ENCODE results near the gene PDE4C.
A peak's percentile ranks its signal among the peaks of the same experiment; 100 is the strongest.

The PDE4C gene

GRCh38 chr19:18202397-18202777 lies 23.9 kb downstream of the PDE4C start:
- Mint-ChIP-seq H3K27ac (no peak overlapping the region), H3K4me3 (peak overlapping the region; percentile 42 to 96), H3K4me1 (peaks cover 40% of the 10 kb centered on the region), H3K9me3 (no peaks in the 10 kb centered on the region), H3K27me3 (peaks cover 9% of the 10 kb centered on the region)
- no peak for DNase-seq
- ATAC-seq, result no peak

DNA sequence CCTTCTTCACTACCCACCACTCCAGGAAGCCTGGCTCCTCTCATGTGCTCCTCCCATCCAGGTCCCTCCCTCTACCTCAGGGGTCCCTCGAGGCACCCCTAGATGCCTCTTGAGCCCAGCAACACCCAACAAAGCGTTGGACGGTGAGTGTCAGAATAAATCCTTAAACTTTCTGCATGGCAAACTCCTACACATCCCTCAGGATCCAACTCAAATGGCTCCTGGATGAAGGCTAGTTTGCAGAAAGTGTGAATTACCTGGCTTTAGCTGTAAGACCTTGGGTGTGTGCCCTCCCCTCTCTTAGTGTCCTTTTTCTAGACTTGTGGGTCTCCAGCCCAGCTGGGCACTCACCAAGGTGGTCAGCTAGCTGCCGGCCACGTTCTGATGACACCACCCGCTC lies 27.9 kb downstream of the PDE4C start:
- Mint-ChIP-seq H3K27me3 (no peaks in the 10 kb centered on the region), H3K9me3 (no peaks in the 10 kb centered on the region), H3K4me1 (peaks cover 38% of the 10 kb centered on the region), H3K27ac (peak overlapping the region in 1 of 2 donors; percentile 31), H3K4me3 (no peak overlapping the region)
- no peak for DNase-seq
- no peak for ATAC-seq

- no peak for ATAC-seq
- Mint-ChIP-seq H3K27ac (peak overlapping the region in 1 of 2 donors; percentile 57), H3K9me3 (no peaks in the 10 kb centered on the region), H3K4me1 (peaks cover 34% of the 10 kb centered on the region), H3K27me3 (no peaks in the 10 kb centered on the region), H3K4me3 (no peak overlapping the region)
- DNase-seq, result no peak
These were observed 28.3 kb downstream of the PDE4C start for GRCh38 chr19:18197941-18198340.

GRCh38 chr19:18197306-18197705 lies 28.9 kb downstream of the PDE4C start:
- Mint-ChIP-seq H3K27me3 (no peaks in the 10 kb centered on the region), H3K27ac (no peak overlapping the region), H3K4me3 (no peak overlapping the region), H3K4me1 (peaks cover 29% of the 10 kb centered on the region), H3K9me3 (no peaks in the 10 kb centered on the region)
- DNase-seq (no peak), ATAC-seq (no peak)

DNA sequence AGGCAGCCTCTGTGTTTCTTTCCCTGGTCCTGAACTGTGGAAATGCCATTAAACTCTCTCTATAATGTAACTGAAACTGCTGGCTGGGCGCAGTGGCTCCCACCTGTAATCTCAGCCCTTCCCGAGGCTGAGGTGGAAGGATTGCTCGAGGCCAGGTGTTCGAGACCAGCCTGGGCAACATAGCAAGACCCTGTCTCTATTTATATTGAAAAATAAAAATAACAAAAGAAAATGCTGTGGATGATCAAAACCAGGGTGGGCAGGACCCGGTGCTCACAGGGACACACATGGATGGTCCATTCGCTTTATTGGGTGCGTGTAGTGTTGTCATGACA lies 29.8 kb downstream of the PDE4C start:
- peaks cover 29% of the 10 kb centered on the region for H3K4me1 Mint-ChIP-seq
- H3K4me3 Mint-ChIP-seq, result no peak overlapping the region
- no peaks in the 10 kb centered on the region for H3K9me3 Mint-ChIP-seq
- H3K27me3 Mint-ChIP-seq, result no peaks in the 10 kb centered on the region
- DNase-seq (no peak), ATAC-seq (no peak)
- H3K27ac Mint-ChIP-seq, result peak overlapping the region; percentile 33 to 90

DNA sequence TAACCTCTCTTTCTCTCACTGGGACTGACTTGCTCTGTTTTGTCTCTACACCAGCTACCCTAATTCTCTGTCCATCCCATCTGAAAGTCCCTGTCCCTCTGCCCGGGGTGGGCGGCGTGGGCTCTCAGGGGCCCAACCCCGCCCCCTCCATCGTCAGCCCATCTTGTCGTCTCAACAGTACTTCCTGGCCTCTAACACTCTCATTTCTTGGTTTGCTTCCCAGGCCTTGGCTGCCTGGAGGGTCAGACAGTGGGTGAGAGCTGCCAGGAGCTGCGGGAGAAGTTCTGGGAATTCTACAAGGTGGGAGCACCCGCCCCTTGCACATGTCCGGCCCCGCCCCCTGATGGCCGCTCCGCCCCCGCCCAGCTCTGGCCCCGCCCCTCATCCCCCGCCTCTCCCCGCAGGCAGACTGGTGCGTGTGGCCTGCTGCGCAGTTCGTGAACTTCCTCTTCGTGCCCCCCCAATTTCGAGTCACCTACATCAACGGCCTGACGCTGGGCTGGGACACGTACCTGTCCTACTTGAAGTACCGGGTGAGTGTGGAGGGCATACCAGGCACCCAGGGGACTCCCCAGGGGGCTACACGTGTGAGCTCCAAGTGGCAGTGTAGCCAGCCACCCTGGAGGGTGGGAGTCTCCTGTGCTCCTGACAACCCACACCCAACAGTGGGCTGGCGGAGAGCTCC lies 31.5 kb downstream of the PDE4C start:
- H3K27me3 Mint-ChIP-seq, result no peaks in the 10 kb centered on the region
- H3K4me1 Mint-ChIP-seq, result peaks cover 27% of the 10 kb centered on the region
- ATAC-seq (no peak), DNase-seq (peak; percentile 33 to 40)
- peak overlapping the region; percentile 84 to 87 for H3K4me3 Mint-ChIP-seq
- H3K9me3 Mint-ChIP-seq, result no peaks in the 10 kb centered on the region
- peak overlapping the region in 1 of 2 donors; percentile 52 for H3K27ac Mint-ChIP-seq

- Mint-ChIP-seq H3K27ac (peak overlapping the region in 1 of 2 donors; percentile 90), H3K27me3 (no peaks in the 10 kb centered on the region), H3K4me1 (peaks cover 27% of the 10 kb centered on the region), H3K9me3 (no peaks in the 10 kb centered on the region), H3K4me3 (peak overlapping the region; percentile 84 to 87)
- no peak for ATAC-seq
- DNase-seq, result no peak
These were observed 32.1 kb downstream of the PDE4C start for GRCh38 chr19:18194181-18194530.

GRCh38 chr19:18193388-18194180 lies 32.7 kb downstream of the PDE4C start:
- DNase-seq (no peak), ATAC-seq (no peak)
- Mint-ChIP-seq H3K9me3 (no peaks in the 10 kb centered on the region), H3K4me3 (peak overlapping the region; percentile 84 to 87), H3K27me3 (no peaks in the 10 kb centered on the region), H3K27ac (peak overlapping the region; percentile 85 to 90), H3K4me1 (peaks cover 27% of the 10 kb centered on the region)

- H3K27me3 Mint-ChIP-seq, result no peaks in the 10 kb centered on the region
- ATAC-seq (peak; percentile 96), DNase-seq (peak; percentile 98 to 99)
- H3K27ac Mint-ChIP-seq, result peak within 1 kb of the TSS; percentile 85 to 96
- no peaks in the 10 kb centered on the region for H3K9me3 Mint-ChIP-seq
- H3K4me1 Mint-ChIP-seq, result peaks cover 27% of the 10 kb centered on the region
- H3K4me3 Mint-ChIP-seq, result peak within 1 kb of the TSS; percentile 84 to 87
These were observed 33.4 kb downstream of the PDE4C start, which contains the start of gene MPV17L2 for GRCh38 chr19:18192673-18193387. TSS of gene MPV17L2 (plus strand) at chr19:18193218. CDS start at chr19:18193282, 64 bp downstream.

DNA sequence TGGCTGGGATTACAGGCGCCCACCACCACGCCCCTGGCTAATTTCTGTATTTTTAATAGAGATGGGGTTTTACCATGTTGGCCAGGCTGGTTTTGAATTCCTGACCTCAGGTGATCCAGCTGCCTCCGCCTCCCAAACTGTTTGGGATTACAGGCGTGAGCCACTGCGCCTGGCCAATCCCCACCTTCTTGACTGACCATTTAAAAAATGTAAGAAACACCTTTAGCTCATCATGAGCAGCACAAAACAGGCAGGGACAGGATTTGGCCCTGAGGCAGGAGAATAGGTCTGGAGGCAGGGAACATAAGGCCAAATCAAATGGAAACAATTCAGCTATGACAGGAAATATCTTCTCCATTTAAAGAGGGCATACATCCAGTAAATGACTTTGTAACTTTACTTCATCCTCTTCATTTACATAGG lies 34.6 kb downstream of the PDE4C start:
- DNase-seq, result no peak
- peak overlapping the region; percentile 84 to 87 for H3K4me3 Mint-ChIP-seq
- H3K9me3 Mint-ChIP-seq, result no peaks in the 10 kb centered on the region
- peak overlapping the region in 1 of 2 donors; percentile 7 for H3K27ac Mint-ChIP-seq
- no peak for ATAC-seq
- peaks cover 27% of the 10 kb centered on the region for H3K4me1 Mint-ChIP-seq
- H3K27me3 Mint-ChIP-seq, result no peaks in the 10 kb centered on the region

- H3K4me3 Mint-ChIP-seq, result no peak overlapping the region
- no peak overlapping the region for H3K27ac Mint-ChIP-seq
- no peaks in the 10 kb centered on the region for H3K9me3 Mint-ChIP-seq
- no peak for ATAC-seq
- H3K4me1 Mint-ChIP-seq, result peaks cover 27% of the 10 kb centered on the region
- no peak for DNase-seq
- H3K27me3 Mint-ChIP-seq, result peaks cover 6% of the 10 kb centered on the region
These were observed 36.0 kb downstream of the PDE4C start for GRCh38 chr19:18190278-18190677.

GRCh38 chr19:18185538-18185937 lies 40.7 kb downstream of the PDE4C start:
- peaks cover 14% of the 10 kb centered on the region for H3K27me3 Mint-ChIP-seq
- no peak for ATAC-seq
- DNase-seq, result no peak
- no peaks in the 10 kb centered on the region for H3K4me1 Mint-ChIP-seq
- H3K9me3 Mint-ChIP-seq, result no peaks in the 10 kb centered on the region
- no peak overlapping the region for H3K4me3 Mint-ChIP-seq
- H3K27ac Mint-ChIP-seq, result no peak overlapping the region

DNA sequence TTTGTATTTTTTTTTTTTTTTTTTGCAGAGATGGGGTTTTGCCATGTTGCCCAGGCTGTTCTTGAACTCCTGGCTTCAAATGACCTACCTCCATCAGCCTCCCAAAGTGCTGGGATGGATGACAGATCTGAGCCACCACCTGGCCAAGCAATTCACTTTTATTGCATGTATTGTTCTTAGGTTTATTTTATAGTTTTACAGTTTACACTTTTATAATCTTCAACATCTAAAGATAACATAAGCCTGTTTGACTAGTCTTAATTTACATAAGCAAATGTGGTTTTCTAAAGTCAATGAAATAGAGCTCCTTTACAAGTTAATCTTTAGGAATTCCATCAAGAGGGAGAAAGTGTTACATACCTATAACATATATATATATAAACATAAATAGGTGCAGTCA lies 42.7 kb downstream of the PDE4C start:
- DNase-seq, result no peak
- Mint-ChIP-seq H3K4me3 (no peak overlapping the region), H3K9me3 (no peaks in the 10 kb centered on the region), H3K27ac (no peak overlapping the region), H3K4me1 (no peaks in the 10 kb centered on the region), H3K27me3 (peaks cover 14% of the 10 kb centered on the region)
- no peak for ATAC-seq

DNA sequence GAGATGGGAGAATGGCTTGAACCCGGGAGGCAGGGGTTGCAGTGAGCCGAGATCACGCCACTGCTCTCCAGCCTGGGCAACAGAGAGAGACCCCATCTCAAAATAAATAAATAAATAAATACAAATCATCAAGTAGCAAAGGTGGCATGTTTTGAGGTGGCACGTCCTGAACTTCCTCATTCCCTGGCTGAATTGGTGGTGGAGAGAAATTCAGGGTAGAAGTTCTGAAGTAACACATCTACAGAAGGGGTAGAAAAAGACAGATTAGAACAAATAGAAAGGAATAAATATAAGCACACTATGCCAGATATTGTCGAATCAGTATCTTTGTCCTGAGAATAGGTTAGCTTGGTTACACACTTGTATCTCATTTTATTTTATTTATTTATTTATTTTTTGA lies 46.3 kb downstream of the PDE4C start:
- Mint-ChIP-seq H3K4me3 (no peak overlapping the region), H3K4me1 (peaks cover 6% of the 10 kb centered on the region), H3K9me3 (no peaks in the 10 kb centered on the region), H3K27me3 (peaks cover 6% of the 10 kb centered on the region), H3K27ac (no peak overlapping the region)
- DNase-seq, result no peak
- ATAC-seq, result no peak

DNA sequence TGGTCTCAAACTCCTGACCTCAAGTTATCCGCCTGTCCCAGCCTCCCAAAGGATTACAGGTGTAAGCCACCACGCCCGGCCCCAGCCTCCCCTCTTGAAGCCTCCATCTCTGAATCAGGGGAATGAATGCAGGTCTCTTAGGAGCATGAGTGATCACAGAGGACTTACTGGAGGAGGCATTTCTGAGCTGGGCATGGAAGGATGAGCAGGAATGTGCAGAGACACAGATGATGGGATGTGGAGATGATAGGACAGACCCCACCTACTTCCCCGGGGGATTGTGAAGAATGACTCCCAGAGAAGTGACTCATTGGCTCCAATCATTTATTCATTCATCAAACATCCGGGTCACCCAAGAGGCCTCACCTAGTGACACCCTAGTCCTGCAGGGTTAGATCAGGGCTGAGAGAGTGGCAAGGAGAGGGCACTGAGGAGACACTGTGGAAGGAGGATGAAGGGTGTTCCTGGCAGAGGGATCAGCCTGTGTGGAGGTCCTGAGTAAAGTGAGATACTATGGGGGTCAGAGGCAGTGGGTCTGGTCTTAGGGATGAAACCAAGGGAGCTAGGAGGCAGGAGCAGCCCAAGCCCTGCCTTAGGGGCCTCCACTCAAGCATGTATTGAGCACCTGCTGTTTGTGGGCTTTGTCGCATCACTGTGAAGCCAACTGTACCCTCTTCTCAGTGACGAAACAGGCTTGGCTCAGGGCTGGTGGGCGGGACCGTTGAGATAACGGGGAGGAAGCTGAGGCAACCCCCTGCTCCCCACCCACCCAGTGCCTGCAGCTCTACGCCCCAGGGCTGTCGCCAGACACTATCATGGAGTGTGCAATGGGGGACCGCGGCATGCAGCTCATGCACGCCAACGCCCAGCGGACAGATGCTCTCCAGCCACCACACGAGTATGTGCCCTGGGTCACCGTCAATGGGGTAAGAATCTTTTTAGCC lies 49.6 kb downstream of the PDE4C start:
- Mint-ChIP-seq H3K27ac (no peak overlapping the region), H3K9me3 (no peaks in the 10 kb centered on the region), H3K4me3 (no peak overlapping the region), H3K4me1 (peaks cover 34% of the 10 kb centered on the region), H3K27me3 (peaks cover 5% of the 10 kb centered on the region)
- no peak for DNase-seq
- ATAC-seq, result no peak

Measured in stimulated activated naive CD8-positive, alpha-beta T cell treated with anti-CD3 and anti-CD28 coated beads, Interleukin-15, amount 100 ng/mL, for 72 hours (primary cell).